Upper lobe of left lung (tissue), 4 donors: ENCODE data around the gene CADM3.

Source experiments
- CTCF ChIP-seq, 6 experiments: fragments of 450-650 bp in 4 of 6; fragments of 200-600 bp in 2 of 6; sonication (generic) in 2 of 6; IDR thresholded peaks; one replicate each; pipeline ENCODE4 v1.5.1; 2016 to 2019; ENCODE audit warnings: antibody characterized with exemption in 6 of 6
- EP300 ChIP-seq, 4 donors: sonication (generic); formaldehyde crosslinking; IDR thresholded peaks; one replicate each; pipeline ENCODE4 v1.5.1; 2017; ENCODE audit warnings: antibody characterized with exemption in 4 of 4, control low read depth in 2 of 4
- POLR2A ChIP-seq, 4 donors: fragments of 450-650 bp; IDR thresholded peaks; one replicate each; pipeline ENCODE4 v1.5.1; 2016 to 2017; ENCODE audit warnings: antibody characterized with exemption in 4 of 4, mild to moderate bottlenecking in 2 of 4

DNA sequence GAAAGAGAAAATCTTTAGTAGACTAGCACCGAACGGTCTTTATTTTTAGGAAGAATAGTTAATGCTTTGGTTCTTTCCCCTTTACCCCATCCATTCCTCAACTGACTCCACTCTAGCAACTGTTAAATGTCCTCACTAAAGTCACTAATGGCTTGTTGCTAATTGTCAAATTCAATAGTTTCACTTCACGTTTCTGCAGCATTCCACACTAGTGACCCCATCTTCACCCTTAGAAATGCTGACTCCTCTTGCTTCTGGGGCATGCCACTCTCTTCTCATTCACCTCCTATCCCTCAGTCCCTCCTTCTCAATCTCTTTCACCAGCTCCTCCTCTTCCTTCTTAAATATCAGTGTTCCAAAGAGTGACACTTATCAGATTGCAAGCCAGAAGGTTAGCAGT is 19.4 kb upstream of the CADM3 start:
- no peak for TF ChIP-seq CTCF (IDR thresholded peaks at IDR 0.05)
- no peak for TF ChIP-seq POLR2A (IDR thresholded peaks at IDR 0.05)
- no peak for TF ChIP-seq EP300 (IDR thresholded peaks at IDR 0.05)
